Activated naive CD4-positive, alpha-beta T cell treated with anti-CD3 and anti-CD28 coated beads, Interleukin-2, amount 50 U/mL, for 24 hours (primary cell): ENCODE results near the gene CLK4.

ENCODE experiments used
- H3K27ac Mint-ChIP-seq: one replicate; pipeline ENCODE4 v1.8.0; 2021; ENCODE audit warnings: mild to moderate bottlenecking, mixed read lengths
- H3K27me3 Mint-ChIP-seq: one replicate; pipeline ENCODE4 v1.8.0; 2021; ENCODE audit warnings: mixed read lengths
- H3K36me3 Mint-ChIP-seq: one replicate; pipeline ENCODE4 v1.8.0; 2021; ENCODE audit warnings: mixed read lengths
- H3K4me1 Mint-ChIP-seq: one replicate; pipeline ENCODE4 v1.8.0; 2021; ENCODE audit warnings: mixed read lengths
- H3K4me3 Mint-ChIP-seq: one replicate; pipeline ENCODE4 v1.8.0; 2021; ENCODE audit warnings: mild to moderate bottlenecking, mixed read lengths
- H3K9me3 Mint-ChIP-seq: one replicate; pipeline ENCODE4 v1.8.0; 2021; ENCODE audit warnings: mixed read lengths

The CLK4 gene

DNA sequence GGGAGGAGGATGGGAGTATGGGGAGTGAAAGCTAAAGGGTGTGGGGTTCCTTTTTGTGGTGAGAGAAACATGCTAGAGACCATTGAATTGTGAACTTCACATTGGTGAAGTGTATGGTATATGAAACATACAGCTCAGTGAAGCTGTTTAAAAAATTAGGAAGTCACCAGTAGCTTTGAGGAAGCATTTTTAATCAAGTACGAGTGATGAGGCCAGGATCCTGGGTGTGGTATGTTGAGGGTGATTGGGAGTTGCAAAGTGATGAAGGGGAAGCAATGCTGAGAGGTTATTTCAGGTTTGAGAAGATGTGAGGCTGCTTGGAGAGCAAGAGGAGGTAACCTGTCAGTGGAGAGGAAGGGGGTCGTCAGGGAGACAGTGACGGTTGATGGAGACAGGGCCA, 22.7 kb upstream of the CLK4 start:
- Mint-ChIP-seq H3K4me3 (no peak overlapping the region), H3K27me3 (peaks cover 2% of the 10 kb centered on the region), H3K36me3 (no peaks in the 10 kb centered on the region), H3K4me1 (no peaks in the 10 kb centered on the region), H3K27ac (no peak overlapping the region), H3K9me3 (peaks cover 4% of the 10 kb centered on the region)

DNA sequence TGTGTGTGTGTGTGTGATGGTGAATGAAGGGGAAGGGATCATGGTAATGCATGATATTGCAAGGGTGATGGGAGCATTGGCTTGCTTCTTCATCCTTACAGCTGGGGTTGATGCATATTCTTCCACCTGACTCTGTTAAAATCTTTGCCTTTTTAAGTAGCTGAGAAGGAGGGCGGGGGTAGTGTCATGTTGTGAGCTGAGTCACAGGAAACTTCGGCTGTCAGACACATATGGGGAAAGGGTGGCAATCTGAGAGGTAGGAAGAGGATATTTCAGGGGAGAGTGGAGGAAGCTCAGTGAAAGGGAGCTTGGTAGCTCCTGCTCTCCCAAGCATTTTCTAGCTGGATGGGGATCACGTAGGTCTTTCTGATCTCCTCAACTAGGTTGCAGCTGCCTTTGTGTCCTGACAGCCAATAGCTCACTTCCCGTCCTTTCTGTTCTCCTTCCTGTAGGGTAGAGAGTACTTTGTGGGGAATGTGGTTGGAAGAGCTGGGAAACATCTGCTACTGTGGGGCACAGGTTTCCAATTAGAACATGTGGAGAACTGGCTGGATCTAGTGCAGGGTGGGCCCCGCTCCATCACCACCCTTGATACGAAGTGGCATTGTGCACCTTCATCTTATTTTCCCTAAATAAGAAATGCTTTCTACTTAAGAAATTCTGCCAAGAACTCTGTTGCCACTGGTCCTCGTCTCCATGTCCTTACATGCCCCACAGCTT, 18.1 kb upstream of the CLK4 start:
- Mint-ChIP-seq H3K27ac (no peak overlapping the region), H3K4me1 (no peaks in the 10 kb centered on the region), H3K4me3 (no peak overlapping the region), H3K9me3 (peaks cover 4% of the 10 kb centered on the region), H3K36me3 (no peaks in the 10 kb centered on the region), H3K27me3 (no peaks in the 10 kb centered on the region)

DNA sequence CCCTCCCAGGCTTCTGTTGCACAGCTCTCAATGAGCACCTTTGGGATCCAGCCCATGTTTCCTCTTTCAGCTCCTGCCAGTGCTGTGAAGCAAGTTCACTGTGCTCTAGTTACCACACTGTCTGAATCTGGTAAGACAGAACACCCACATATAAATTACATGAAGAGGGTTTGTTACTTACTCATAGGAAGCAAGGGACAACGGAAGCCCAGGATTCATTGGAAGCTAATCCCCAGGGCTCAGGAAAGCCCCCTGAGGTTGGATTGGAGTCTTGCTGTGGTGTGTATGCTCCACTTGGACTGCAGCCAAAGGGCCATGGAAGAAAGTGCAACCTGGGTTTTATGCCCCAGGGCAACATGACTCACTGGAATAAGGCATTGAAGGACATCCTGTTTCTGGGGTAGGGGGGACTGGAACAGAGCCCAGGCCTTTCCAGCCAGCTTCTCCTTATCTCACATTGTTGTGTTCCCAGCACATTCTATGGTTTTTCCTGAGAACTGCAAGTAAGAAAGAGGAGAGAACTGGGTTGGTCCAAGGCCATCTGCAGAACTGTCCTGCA, 15.6 kb upstream of the CLK4 start:
- Mint-ChIP-seq H3K4me3 (no peak overlapping the region), H3K4me1 (no peaks in the 10 kb centered on the region), H3K27me3 (no peaks in the 10 kb centered on the region), H3K27ac (no peak overlapping the region), H3K36me3 (no peaks in the 10 kb centered on the region), H3K9me3 (no peaks in the 10 kb centered on the region)

DNA sequence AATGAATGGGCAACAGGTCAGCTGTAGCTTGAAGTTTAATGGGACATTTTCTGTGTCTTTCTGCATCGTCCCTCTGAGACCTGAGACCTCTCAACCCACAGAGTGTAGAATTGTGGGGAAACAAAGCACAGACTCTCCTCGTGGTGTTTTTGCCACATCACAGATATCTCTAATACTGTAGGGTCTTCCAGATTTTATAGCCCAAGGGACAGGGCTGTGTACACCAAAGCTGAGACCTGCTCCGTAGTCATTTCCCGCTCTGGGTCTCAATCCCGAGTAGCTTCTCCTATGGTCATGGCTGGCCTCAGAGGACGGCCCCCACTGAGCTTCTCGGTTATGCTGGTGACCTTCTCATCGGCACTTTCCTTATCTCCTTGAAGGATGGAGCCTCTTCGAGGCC, 14.9 kb upstream of the CLK4 start:
- Mint-ChIP-seq H3K27me3 (no peaks in the 10 kb centered on the region), H3K36me3 (no peaks in the 10 kb centered on the region), H3K9me3 (no peaks in the 10 kb centered on the region), H3K4me1 (no peaks in the 10 kb centered on the region), H3K27ac (no peak overlapping the region), H3K4me3 (no peak overlapping the region)

DNA sequence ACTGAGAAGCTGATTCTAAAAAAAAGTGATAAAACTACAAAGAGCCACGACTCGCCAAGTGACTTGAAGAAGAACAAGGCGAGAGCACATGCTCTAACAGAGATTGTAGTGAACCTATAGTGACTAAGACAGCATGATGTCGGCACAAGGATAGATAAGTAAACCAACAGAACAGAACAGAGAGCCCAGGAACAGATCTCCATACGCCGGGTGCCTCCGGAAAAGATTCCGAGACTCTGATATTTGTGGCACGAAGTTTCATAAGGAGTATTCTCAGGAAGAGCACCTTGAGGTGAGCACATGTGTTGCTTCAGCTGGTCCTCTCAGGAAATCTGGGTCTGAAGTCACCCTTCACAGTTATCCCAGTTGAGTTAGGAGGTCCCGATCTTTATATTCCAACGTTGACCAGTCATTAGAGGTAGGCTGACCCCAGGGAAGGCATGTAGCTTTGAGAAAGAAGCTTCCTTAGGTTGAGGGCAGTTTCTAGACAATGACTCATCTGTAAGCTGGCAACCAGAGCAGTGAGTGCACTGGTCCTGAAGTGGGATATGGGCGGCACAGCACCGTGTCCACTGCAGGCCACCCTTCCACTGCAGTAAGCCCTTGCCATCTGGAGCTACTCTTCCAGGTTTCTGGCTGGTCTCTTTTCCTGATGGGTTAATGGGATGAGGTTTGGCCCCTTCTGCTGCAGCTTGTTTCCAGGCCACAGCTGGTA, 13.6 kb upstream of the CLK4 start:
- Mint-ChIP-seq H3K4me1 (no peaks in the 10 kb centered on the region), H3K27me3 (no peaks in the 10 kb centered on the region), H3K27ac (no peak overlapping the region), H3K4me3 (no peak overlapping the region), H3K36me3 (no peaks in the 10 kb centered on the region), H3K9me3 (no peaks in the 10 kb centered on the region)

DNA sequence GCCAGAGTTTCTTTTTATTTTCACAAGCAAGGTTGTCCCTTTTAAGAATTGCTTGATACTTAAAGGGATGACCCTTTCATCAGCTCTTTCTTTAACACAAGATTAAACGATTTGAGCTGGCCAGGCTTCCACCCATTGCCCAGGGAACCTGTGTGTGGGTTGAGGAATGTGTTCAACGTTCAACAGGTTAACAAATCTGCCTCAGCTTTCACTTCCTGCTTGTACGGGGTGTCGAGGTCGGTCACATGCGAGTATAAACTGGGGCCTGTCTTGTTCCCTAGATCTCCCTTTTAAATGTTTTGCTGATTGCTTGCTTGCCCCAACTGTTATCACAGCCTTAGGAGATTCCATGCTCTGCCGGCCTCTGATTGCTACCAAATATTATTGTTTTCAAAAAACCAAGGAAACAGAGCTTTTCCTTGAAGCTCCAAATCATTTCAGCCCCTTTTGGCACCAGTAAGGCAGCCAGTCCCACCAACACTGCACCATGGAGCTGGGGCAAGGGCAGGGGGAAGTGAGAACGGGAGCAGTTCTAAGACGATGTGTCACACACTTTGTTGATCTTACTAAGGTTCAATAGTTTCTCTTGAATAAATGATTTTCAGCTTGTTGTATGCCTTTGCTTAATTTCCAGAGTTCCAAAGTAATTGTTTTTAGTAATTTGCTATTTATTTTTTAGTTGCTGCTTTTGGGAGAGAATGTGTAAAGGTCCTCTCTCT, 10.7 kb upstream of the CLK4 start:
- Mint-ChIP-seq H3K4me1 (no peaks in the 10 kb centered on the region), H3K4me3 (no peak overlapping the region), H3K27ac (no peak overlapping the region), H3K9me3 (no peaks in the 10 kb centered on the region), H3K27me3 (no peaks in the 10 kb centered on the region), H3K36me3 (no peaks in the 10 kb centered on the region)

DNA sequence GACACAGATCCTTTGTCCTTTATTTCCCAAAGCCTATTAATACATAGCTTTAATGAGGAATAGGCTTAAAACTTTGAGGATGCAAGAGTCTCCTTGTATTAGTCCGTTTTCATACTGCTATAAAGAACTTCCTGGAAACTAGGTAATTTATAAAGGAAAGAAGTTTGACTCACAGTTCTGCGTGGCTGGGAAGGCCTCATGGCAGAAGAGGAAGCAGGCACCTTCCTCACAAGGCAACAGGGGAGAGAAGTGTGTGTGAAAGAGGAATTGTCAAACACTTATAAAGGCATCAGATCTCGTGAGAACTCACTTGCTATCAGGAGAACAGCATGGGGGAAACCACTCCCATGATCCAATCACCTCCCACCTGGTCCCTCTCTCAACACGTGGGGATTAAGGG, 5.4 kb upstream of the CLK4 start:
- Mint-ChIP-seq H3K4me3 (no peak overlapping the region), H3K9me3 (no peaks in the 10 kb centered on the region), H3K27ac (no peak overlapping the region), H3K27me3 (no peaks in the 10 kb centered on the region), H3K4me1 (peaks cover 8% of the 10 kb centered on the region), H3K36me3 (no peaks in the 10 kb centered on the region)

DNA sequence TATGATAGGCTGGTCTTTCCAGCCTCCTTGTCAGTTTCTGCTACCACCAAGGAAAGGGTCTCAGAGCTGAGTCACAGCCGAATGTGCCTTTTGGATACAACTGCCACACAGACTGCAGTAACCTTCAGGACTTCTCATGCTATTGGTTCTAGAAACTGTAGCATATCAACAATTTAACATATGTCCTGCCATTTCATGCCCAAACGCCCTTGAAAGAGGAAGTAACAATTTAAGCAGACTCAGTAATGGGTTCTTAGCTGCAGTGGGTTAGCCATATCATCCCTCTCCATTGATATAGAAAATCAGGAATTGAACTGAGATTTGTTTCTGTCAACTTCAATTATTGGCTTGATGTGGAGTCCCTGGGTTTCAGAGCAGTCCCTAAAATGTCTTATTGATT, 4.1 kb upstream of the CLK4 start:
- no peaks in the 10 kb centered on the region for H3K9me3 Mint-ChIP-seq
- no peak overlapping the region for H3K4me3 Mint-ChIP-seq
- H3K36me3 Mint-ChIP-seq, result no peaks in the 10 kb centered on the region
- no peaks in the 10 kb centered on the region for H3K27me3 Mint-ChIP-seq
- peaks cover 8% of the 10 kb centered on the region for H3K4me1 Mint-ChIP-seq
- no peak overlapping the region for H3K27ac Mint-ChIP-seq

DNA sequence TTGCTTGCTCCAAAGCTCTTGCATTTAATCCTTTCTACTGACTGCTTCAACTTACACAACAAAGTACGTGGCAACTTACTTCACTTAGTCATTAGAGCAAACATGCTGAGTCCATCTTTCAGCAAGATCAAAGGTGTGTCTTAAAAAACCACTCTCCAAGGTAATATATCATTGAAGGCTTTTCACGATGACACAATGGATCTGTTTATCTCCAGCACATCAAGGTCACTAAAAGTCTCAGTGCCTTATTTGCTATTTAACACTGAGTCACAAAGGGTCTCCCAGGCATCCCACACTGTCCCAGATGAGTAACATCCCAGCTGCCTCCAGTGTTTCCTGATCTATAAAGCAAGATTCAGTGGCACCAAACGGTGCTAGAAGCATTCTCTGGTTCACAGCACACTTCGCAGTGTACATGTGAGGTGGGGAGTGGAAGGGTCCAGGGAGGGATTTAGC, 3.7 kb upstream of the CLK4 start:
- Mint-ChIP-seq H3K27ac (no peak overlapping the region), H3K4me3 (no peak overlapping the region), H3K4me1 (peaks cover 12% of the 10 kb centered on the region), H3K27me3 (no peaks in the 10 kb centered on the region), H3K36me3 (no peaks in the 10 kb centered on the region), H3K9me3 (no peaks in the 10 kb centered on the region)

DNA sequence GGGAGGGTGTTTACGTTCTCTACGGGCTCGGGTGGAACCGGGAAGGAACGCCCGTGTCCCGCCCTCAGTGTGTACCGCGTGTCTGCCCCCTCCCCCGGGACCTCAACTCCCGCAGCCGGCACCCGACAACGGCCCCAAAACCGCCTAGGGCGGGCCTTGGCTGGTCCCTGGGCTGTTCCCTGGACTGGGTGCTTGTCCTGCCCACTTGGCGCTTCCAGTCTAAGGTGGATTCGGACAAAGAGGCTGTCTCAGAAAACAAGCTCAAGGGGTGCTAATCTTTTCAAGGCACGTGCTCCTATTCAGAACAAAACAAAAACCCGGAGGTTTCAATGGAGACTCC, 379 bp upstream of the CLK4 start:
- Mint-ChIP-seq H3K27me3 (no peaks in the 10 kb centered on the region), H3K9me3 (no peaks in the 10 kb centered on the region), H3K36me3 (peaks cover 3% of the 10 kb centered on the region), H3K27ac (no peak overlapping the region), H3K4me1 (peaks cover 41% of the 10 kb centered on the region), H3K4me3 (peak overlapping the region; percentile 62)

DNA sequence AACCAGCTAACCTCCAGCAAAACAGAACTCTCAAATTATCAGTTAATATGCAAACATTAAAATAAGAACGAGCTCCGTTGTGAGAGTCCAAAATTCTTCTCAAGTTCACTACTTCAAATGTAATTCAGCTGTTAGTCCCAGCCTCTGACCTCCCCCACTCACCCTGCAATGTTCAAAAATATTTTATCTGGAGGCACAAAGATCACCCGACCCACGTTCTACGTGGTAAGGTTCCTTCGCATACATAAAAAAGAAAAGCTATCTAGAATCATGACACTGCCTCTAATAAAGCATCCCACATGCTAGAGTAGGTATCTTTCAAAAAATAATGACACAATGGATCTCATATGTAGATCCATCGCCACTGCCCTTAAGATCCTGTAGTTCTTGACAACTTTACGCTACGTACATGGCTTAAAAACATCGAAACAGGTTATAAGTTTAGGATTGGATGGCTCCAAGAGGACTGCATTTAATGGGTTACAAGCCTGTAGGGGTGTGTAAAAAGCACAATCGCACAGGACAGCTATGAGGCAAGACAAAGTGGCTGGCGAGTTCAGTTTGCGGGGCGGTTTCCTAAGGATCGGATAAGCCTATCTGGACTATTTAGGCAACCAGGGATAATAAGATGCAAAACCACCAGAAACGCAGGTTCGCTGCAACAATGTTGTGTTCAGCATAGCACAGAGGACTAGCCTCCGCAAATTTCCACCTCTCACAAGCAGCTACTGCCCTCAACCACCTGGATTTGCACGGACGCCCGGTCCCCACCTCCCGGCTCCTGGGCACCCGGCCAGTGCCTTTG, 969 bp downstream of the CLK4 start:
- H3K4me3 Mint-ChIP-seq, result peak overlapping the region; percentile 95
- no peaks in the 10 kb centered on the region for H3K9me3 Mint-ChIP-seq
- no peaks in the 10 kb centered on the region for H3K27me3 Mint-ChIP-seq
- peak overlapping the region; percentile 92 for H3K27ac Mint-ChIP-seq
- peaks cover 3% of the 10 kb centered on the region for H3K36me3 Mint-ChIP-seq
- peaks cover 48% of the 10 kb centered on the region for H3K4me1 Mint-ChIP-seq

DNA sequence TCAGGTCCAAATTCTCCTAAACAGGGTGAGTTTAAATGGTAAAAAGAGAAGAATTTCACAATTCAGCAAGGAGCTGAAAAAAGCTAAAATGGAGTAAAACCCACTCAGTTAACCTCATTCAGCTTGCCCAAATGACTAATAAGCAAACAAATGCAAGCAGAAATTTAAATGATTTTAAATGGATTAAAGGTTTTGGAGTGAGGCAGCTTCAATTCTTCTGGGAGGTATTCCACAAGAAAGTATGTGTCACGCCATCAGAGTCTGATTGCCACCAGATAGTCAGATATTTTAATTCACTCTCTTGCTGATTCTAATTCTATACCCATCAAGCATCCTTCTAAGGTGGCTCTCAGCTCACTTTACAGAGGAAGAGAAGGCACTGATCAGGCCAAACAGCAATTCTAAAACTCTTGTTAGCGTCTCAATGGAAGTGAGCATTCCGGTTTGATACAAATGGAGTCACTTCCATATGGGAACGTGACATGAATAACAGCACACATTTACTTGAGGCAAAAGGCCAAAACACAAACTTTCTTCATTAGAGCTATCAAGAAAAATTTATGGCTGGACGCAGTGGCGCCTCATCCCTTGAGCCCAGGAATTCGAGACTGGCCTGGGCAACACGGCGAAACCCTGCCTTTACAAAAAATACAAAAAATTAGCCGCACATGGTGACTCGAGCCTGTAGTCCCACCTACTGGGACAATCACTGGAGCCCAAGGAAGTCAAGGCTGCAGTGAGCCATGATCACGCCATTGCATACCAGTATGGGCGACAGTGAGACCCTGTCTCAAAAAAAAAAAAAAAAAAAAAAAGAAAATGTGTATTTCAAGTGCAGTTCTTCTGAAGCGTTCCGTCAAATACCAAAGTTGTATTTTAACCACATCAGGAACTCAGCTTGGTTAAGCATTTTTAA, 2.0 kb downstream of the CLK4 start:
- Mint-ChIP-seq H3K36me3 (peaks cover 10% of the 10 kb centered on the region), H3K27ac (peak overlapping the region; percentile 68), H3K4me3 (peak overlapping the region; percentile 95)

DNA sequence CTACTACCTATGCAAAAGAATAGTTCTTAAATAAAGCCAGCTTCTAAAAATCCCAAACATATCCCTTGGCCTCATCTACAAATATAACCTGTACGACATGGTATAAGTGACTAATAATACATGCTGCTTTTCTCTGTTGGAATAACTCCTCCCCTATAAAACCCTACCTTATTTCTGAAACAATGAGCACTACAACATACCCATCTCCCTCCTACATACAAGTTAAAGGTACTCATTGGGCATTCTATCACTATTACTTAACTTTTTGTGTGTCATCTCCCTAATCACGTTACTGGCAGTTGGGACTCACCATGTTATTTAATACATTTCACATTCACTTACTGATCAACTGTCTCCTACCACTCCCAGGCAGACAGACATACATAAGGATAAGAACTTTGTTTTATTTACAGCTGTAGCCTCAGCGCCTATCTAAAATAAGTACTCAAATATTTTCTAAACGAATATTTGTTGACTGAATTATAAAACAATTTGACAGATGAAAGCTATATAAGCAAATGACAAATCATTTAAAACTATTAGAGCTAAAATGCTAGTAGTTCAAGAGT, 4.1 kb downstream of the CLK4 start:
- peaks cover 65% of the 10 kb centered on the region for H3K4me1 Mint-ChIP-seq
- H3K9me3 Mint-ChIP-seq, result no peaks in the 10 kb centered on the region
- peak overlapping the region; percentile 38 for H3K4me3 Mint-ChIP-seq
- no peaks in the 10 kb centered on the region for H3K27me3 Mint-ChIP-seq
- peak overlapping the region; percentile 61 for H3K27ac Mint-ChIP-seq
- peaks cover 22% of the 10 kb centered on the region for H3K36me3 Mint-ChIP-seq

More for the DNA sequence above, 2.0 kb downstream of the CLK4 start:
- H3K27me3 Mint-ChIP-seq, result no peaks in the 10 kb centered on the region
- H3K9me3 Mint-ChIP-seq, result no peaks in the 10 kb centered on the region
- H3K4me1 Mint-ChIP-seq, result peaks cover 58% of the 10 kb centered on the region

DNA sequence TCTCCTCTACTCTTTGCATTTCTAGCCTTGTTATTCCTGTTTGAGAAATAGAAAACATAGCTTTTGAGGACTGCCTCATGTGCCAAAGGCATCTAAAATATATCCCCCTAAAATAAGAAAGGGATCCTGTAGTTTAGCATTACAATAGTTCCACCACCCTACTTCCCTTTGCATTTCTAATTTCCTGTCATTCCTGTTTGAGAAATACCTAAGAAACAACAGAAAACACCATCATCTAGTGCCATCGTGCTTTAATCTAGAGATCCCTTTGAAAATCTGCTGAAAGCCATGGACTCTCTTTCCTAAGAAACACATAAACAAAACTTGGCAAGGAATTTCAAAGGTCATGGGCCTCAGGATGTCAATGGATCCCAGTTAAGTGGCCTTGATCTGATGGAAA, 7.5 kb downstream of the CLK4 start:
- H3K36me3 Mint-ChIP-seq, result peaks cover 28% of the 10 kb centered on the region
- peak overlapping the region; percentile 56 for H3K27ac Mint-ChIP-seq
- peaks cover 64% of the 10 kb centered on the region for H3K4me1 Mint-ChIP-seq
- H3K27me3 Mint-ChIP-seq, result no peaks in the 10 kb centered on the region
- H3K9me3 Mint-ChIP-seq, result no peaks in the 10 kb centered on the region
- no peak overlapping the region for H3K4me3 Mint-ChIP-seq
